ENCODE data around the gene KLHL17.
"Not testable (repeated sequence)": the region's sequence is repeated elsewhere in the genome, so short reads cannot be mapped to it uniquely, and the experiment has no call there.

Gene KLHL17

GRCh38 chr1:983798-984475 lies 23.6 kb downstream of the KLHL17 start:
- no peak for DNase-seq

- no peak for DNase-seq
Measured at GRCh38 chr1:984476-984814, 24.1 kb downstream of the KLHL17 start.

- no peak for DNase-seq
Measured at GRCh38 chr1:985126-985525, 24.7 kb downstream of the KLHL17 start.

GRCh38 chr1:988061-988460 lies 27.7 kb downstream of the KLHL17 start:
- DNase-seq = not testable (repeated sequence)

- not testable (repeated sequence) for DNase-seq
Measured at GRCh38 chr1:991275-991674, 30.9 kb downstream of the KLHL17 start.

DNA sequence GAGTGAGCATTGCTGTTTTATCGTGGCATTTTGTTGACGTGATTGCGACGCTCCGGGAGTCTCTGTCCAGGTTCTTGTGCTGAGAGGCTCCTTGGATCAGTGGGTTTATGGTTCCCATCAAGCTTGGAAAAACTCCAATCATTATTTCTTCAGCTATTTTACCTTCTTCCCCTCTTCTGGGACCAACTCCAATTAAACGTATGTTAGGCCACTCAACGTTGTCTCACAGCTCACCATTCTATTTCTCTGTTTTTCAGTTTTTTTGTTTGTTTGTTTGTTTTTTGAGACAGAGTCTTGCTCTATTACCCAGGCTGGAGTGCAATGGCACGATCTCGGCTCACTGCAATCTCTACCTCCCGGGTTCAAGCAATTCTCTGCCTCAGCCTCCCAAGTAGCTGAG lies 31.5 kb downstream of the KLHL17 start:
- no peak for DNase-seq

- no peak for DNase-seq
Measured at GRCh38 chr1:992362-992761, 32.0 kb downstream of the KLHL17 start.

GRCh38 chr1:993379-993995 lies 33.1 kb downstream of the KLHL17 start:
- no peak for DNase-seq

- not testable (repeated sequence) for DNase-seq
Measured at GRCh38 chr1:994546-994945, 34.2 kb downstream of the KLHL17 start.

DNA sequence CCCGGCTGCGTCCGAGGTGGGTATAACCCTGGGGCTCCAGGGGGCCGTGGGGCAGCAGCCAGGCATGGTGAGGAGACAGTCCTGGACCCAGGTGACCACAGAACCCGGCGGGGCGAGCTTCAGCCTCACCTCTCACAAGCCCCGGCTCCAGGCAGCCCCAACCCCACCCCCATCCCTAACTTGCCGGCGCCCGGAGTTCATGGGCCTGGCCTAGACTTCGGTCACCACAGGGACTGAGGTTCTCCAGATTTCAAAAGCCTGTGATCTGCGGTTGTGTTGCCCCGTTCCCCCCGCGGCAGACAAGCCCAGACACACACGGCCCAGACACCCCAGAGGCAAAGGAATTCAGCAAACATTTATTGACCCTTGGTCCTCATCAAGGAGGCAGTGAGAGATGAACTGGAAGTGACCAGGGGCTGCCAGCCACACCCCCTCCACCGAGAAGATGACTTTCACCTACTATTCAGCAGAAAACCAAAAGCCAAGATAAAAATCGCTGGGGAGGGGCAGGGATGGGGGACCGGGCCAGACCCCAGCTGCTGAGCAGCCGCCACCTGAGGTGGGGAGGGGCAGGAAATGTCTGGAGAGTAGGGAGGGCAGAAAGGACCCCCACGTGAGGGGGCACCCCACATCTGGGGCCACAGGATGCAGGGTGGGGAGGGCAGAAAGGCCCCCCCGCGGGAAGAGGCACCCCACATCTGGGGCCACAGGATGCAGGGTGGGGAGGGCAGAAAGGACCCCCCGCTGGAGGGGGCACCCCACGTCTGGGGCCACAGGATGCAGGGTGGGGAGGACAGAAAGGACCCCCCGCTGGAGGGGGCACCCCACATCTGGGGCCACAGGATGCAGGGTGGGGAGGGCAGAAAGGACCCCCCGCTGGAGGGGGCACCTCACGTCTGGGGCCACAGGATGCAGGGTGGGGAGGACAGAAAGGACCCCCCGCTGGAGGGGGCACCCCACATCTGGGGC lies 35.6 kb downstream of the KLHL17 start:
- DNase-seq = no peak

GRCh38 chr1:996851-997712 lies 36.7 kb downstream of the KLHL17 start:
- no peak for DNase-seq

DNA sequence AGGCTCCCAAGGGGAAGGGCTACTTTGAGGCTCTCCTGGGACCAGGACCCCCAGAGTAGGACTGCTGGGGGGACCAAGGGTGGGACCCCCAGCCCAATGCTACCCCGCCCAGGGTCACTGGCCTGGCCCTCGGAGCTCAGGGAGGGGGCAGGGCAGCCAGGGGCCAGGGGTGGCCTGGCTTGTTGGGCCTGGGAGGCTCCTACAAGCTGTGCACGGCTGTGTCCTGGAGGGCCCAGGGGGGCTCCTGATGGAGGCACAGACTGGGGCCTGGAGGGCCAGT lies 37.3 kb downstream of the KLHL17 start:
- DNase-seq = no peak

- DNase-seq = no peak
Measured at GRCh38 chr1:997993-998744, 37.8 kb downstream of the KLHL17 start.

GRCh38 chr1:998745-998994 lies 38.3 kb downstream of the KLHL17 start:
- DNase-seq = no peak

DNA sequence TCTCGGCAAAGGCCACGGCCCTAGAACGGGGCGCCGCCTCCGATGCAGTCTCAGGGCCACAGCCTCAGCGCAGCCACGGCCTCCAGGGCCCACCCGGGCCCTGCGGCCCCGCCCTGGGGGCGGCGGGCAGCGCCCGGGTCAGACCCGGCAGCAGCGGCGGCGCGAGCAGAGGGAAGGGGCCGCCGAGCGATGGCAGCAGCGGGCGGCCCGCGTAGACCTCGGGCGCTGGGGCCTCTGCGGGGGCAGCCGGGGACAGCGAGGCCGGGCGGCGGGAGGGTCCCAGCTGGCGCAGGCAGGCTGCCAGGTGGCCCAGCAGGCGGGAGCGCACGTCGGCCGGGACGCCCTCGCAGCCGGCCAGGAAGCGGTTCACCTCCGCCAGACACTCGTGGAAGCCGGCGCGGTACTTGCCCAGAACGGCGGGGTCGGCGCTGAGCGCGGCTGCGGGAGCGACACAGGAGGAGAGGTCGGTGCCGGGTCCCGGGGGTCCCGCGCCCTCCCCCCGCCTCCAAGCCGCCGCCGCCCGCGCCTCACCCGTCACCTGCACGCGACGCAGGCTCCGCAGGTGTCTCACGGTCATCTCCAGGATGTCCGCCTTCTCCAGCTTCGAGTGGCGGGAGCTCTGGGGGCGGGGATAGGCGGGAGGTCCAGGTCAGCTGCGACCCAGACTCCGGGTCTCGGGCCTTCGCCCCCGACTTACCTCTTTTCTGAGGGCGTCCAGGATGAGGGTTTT lies 38.8 kb downstream of the KLHL17 start:
- no peak for DNase-seq

- peak; percentile 51 for DNase-seq
Measured at GRCh38 chr1:999725-1000356, 39.5 kb downstream of the KLHL17 start, which contains the start of gene HES4. Gene HES4, minus strand, starts transcription at chr1:1000097. Its CDS starts 124 bp downstream, at chr1:999973.

DNA sequence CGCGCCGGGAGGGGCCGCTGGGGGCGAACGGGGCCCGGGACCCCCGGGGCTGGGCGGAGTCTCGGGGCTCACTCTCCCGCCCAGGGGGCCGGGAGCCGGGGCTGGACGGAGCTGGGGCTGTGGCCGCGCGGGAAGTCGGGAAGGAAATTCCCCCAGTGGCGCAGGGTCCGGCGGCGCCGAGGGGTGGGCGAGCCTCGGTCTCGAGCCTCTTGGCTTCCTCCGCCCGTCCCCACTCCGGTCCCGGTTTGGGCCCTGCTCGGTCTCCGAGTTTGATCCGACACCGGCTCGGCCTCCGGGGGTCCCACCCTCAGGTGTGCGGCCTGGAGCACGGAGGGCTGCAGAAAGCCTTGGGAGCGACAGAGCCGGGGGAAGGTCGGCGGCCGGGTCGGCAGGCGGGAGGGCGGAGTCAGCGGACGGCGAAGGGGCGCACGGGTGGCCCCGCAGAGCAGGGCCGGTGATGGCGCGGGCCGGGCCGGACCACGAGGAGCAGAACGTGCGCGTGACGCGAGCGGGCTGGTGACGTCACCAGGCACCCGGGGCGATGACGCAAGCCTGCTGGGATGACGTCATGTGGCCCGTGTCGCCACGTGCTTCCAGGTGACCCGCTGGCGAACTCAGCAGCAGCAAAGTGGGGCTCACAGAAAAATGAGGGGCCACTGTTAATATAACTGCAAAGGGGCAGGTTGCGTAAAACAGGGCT lies 40.1 kb downstream of the KLHL17 start:
- no peak for DNase-seq

DNA sequence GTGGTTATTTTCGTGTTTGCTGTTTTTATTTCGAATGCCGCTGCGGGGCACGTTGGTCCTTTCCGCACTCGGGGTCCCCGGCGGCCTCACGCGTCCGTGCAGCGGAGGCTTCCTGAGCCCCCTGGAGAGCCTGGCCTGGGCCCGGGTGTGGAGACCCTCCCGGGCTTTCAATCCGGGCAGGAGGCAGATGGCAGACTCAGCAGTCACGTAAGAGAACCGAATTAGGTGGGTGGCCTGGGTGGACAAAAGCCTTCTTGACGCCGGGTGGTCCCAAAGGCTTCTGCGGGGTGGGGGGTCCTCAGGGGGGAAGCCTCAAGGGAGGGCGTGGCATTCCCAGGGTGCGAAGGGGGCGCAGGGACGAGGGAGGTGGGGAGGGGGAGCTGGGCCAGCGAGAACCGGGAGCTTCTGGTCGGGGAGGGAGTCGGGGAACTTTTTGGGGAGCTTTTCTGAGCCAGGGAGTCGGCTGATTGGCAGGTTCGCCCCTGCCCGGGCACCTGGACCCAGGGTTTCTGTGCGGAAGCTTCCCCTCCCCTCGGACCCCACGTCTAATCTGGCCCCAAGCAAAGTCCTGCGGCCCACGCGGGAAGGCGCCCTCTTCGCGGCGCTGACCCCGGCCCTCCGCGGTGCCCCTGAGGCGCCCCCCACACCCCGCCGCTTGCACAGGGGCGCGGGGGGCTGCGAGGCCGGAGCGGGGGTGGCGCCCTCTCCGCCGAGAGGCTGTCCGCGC lies 40.8 kb downstream of the KLHL17 start:
- DNase-seq = no peak

DNA sequence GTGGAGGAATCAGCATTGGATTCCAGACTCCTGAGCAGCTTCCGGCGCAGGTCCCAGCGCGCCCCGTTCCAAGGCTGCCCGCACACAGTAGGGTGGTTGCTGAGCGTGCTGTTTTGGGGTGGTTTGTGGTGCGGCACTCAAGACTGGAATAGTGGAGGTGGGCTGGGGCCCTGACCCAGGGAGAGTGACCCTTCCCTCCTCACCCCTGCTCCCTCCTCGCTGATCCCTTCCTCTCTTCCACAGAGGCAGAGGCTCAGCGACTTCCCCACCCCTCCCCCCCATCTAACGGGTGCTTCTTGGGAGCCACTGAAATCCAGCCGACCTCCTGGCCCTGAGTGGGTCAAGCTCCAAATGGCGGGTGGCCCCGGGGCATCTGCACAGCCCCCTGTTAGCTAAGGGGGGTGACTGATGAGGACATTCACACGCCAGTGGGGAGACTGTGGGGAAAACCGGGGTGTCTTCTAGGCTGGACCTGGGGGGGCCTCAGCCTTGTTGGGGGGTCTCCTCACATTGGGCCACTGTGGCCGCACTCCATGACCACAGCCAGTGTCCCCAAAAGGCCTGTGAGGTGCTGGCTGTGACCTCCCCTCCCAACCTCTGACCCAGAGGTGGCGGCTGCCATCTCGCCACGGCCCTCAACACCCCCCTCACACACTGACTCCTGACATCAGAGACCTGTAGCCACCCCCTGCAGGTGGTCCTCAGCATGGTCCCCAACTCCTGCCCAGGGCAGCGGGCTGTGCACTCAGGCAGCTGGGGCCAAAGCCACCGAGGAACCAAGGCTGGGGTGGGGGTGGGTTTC lies 43.4 kb downstream of the KLHL17 start:
- no peak for DNase-seq

All from NCI-H1436 treated with DMSO at 0.1 percent for 48 hours (cell line).